Testis (tissue), 3 donors: ENCODE data around the gene CCL3. TPM values are rescaled to one million over a fixed set of nuclear protein-coding genes. Genes with fewer than 3 reads are reported as not detected.

ENCODE experiments used
- DNase-seq: peaks from one replicate; pipeline ENCODE4 v3.0.0-alpha.2; 2019
- H3K27ac ChIP-seq, 2 donors: fragments of 200-600 bp; sonication (generic); one replicate each; pipeline ENCODE4 v1.5.1; 2019
- H3K27me3 ChIP-seq: fragments of 200-600 bp; sonication (generic); one replicate; pipeline ENCODE4 v1.5.1; 2019
- H3K36me3 ChIP-seq: fragments of 200-600 bp; sonication (generic); one replicate; pipeline ENCODE4 v1.5.1; 2017; ENCODE audit warnings: low read depth; ENCODE audit errors: missing control alignments
- H3K4me1 ChIP-seq: fragments of 200-600 bp; sonication (generic); one replicate; pipeline ENCODE4 v1.5.1; 2019
- H3K4me3 ChIP-seq, 2 donors: fragments of 200-600 bp; sonication (generic); one replicate each; pipeline ENCODE4 v1.5.1; 2017 to 2019
- H3K9me3 ChIP-seq: fragments of 200-600 bp; sonication (generic); one replicate; pipeline ENCODE4 v1.5.1; 2017
- POLR2A ChIP-seq: fragments of 450-650 bp; IDR thresholded peaks from one replicate; pipeline ENCODE4 v1.6.1; 2017; ENCODE audit warnings: antibody characterized with exemption, mild to moderate bottlenecking, moderate library complexity
- WGBS, 2 donors: methylation state at CpG; one replicate each; pipeline ENCODE4 v1.1.5; 2018; 5-methylcytosine and 5-hydroxymethylcytosine counted together
- intact Hi-C: fragments of 100-400 bp; cut with DNase I; formaldehyde crosslinking; loops from one replicate; pipeline ENCODE4 v1.15.1; 2023; ENCODE audit warnings: low total_unique reads
- polyA plus RNA-seq: library from polyadenylated mRNA; stranded (reverse); fragments of 350-450 nt; fragmentation: Illumina TruSeq; extraction: RNeasy Lipid Tissue Mini Kit (QIAGEN cat#74804); gene quantifications from one replicate; pipeline ENCODE4 v1.2.3, GENCODE V29; 2014; ENCODE audit warnings: low read depth, low replicate concordance; ENCODE audit not compliant: insufficient read depth
- total RNA-seq, 2 donors: library from RNA; depleted of rRNA; stranded (reverse); fragments of >200 nt; gene quantifications; one replicate each; pipeline ENCODE4 v1.2.3, GENCODE V29; 2016
- TF ChIP-seq, protein P1 (sequence below), 3 experiments: fragments of 450-650 bp in 2 of 3; fragments of 200-600 bp in 1 of 3; sonication (generic) in 1 of 3; IDR thresholded peaks; one replicate each; pipeline ENCODE4 v1.5.1; 2016 to 2019; ENCODE audit warnings: antibody characterized with exemption in 3 of 3, mild to moderate bottlenecking in 2 of 3, moderate library complexity in 1 of 3

CCL3 gene
- total and polyA plus RNA-seq, 3 donors from 2014 or later, result 0.56 to 6.2 TPM; not detected in 1

- WGBS, 2 donors, result 56 to 65% methylated on average over 2 of the region's 2 CpGs
- H3K36me3 ChIP-seq, result no peaks in the 10 kb centered on the region
- intact Hi-C loops, result no loop called here
Measured at GRCh38 chr17:36071751-36072150, 18.2 kb downstream of the CCL3 start.

DNA sequence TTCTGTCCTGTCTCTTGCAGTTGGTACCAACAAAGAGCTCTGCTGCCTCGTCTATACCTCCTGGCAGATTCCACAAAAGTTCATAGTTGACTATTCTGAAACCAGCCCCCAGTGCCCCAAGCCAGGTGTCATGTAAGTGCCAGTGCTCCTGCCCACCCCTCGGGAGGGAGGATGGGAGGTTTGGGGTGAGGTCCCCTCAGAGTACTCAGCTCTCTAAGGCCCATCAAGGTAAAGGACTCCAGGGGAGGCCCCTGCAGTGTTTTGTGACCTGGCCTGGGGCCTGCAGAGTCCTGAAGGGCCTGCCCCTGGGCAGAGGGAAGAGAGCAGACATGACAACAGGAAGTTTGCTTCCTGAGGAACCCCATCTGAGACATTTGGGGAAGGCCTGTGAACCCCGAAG, 19.5 kb downstream of the CCL3 start:
- TF ChIP-seq, protein P1, sequence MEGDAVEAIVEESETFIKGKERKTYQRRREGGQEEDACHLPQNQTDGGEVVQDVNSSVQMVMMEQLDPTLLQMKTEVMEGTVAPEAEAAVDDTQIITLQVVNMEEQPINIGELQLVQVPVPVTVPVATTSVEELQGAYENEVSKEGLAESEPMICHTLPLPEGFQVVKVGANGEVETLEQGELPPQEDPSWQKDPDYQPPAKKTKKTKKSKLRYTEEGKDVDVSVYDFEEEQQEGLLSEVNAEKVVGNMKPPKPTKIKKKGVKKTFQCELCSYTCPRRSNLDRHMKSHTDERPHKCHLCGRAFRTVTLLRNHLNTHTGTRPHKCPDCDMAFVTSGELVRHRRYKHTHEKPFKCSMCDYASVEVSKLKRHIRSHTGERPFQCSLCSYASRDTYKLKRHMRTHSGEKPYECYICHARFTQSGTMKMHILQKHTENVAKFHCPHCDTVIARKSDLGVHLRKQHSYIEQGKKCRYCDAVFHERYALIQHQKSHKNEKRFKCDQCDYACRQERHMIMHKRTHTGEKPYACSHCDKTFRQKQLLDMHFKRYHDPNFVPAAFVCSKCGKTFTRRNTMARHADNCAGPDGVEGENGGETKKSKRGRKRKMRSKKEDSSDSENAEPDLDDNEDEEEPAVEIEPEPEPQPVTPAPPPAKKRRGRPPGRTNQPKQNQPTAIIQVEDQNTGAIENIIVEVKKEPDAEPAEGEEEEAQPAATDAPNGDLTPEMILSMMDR (IDR thresholded peaks at IDR 0.05), result no peak
- intact Hi-C loops, result no loop called here

More at GRCh38 chr17:36071751-36072150, 18.2 kb downstream of the CCL3 start:
- no peaks in the 10 kb centered on the region for H3K9me3 ChIP-seq
- DNase-seq, result no peak
- no peaks in the 10 kb centered on the region for H3K4me1 ChIP-seq
- no peak overlapping the region for H3K27ac ChIP-seq
- no peaks in the 10 kb centered on the region for H3K27me3 ChIP-seq
- H3K4me3 ChIP-seq, result no peak overlapping the region
- no peak for TF ChIP-seq POLR2A
- TF ChIP-seq, protein P1 (IDR thresholded peaks at IDR 0.05), result no peak

GRCh38 chr17:36069136-36069535, 20.8 kb downstream of the CCL3 start:
- Histone ChIP-seq H3K27me3 (no peaks in the 10 kb centered on the region), H3K36me3 (no peaks in the 10 kb centered on the region), H3K4me3 (no peak overlapping the region), H3K4me1 (no peaks in the 10 kb centered on the region), H3K9me3 (no peaks in the 10 kb centered on the region), H3K27ac (no peak overlapping the region)
- TF ChIP-seq, protein P1 (IDR thresholded peaks at IDR 0.05), result no peak
- TF ChIP-seq POLR2A, result no peak
- DNase-seq, result no peak
- intact Hi-C loops, result no loop called here

More for the DNA sequence above, 19.5 kb downstream of the CCL3 start:
- H3K27ac ChIP-seq, result no peak overlapping the region
- WGBS, 2 donors, result 65 to 83% methylated on average over 2 to 3 of the region's 3 CpGs
- H3K9me3 ChIP-seq, result no peaks in the 10 kb centered on the region
- no peaks in the 10 kb centered on the region for H3K36me3 ChIP-seq
- no peaks in the 10 kb centered on the region for H3K27me3 ChIP-seq
- no peak for DNase-seq
- no peaks in the 10 kb centered on the region for H3K4me1 ChIP-seq
- no peak overlapping the region for H3K4me3 ChIP-seq

DNA sequence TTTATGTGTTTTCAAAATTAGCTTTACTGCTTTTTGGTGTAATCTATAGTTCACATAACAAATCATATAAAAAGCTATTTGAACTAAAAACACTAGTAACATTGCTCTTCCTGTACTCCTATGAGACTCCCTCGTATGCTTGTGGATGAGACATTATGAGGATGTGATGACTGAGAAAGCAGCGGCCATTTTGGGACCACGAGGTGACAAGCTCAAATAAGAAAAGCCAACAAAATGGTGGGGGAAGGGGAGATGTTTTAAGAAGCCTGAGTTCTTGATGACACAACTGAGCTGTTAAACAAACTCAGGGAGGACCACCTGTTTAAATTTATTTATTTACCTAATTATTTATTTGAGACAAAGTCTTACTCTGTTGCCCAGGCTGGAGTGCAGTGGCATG, 21.4 kb downstream of the CCL3 start:
- intact Hi-C loops, result no loop called here
- H3K4me3 ChIP-seq, result no peak overlapping the region
- no peaks in the 10 kb centered on the region for H3K4me1 ChIP-seq
- DNase-seq, result no peak
- H3K27ac ChIP-seq, result no peak overlapping the region
- no peak for TF ChIP-seq POLR2A
- TF ChIP-seq, protein P1 (IDR thresholded peaks at IDR 0.05), result no peak
- no peaks in the 10 kb centered on the region for H3K9me3 ChIP-seq
- no peaks in the 10 kb centered on the region for H3K27me3 ChIP-seq
- 85 to 91% methylated on average over 3 of the region's 3 CpGs for WGBS, 2 donors
- H3K36me3 ChIP-seq, result no peaks in the 10 kb centered on the region

DNA sequence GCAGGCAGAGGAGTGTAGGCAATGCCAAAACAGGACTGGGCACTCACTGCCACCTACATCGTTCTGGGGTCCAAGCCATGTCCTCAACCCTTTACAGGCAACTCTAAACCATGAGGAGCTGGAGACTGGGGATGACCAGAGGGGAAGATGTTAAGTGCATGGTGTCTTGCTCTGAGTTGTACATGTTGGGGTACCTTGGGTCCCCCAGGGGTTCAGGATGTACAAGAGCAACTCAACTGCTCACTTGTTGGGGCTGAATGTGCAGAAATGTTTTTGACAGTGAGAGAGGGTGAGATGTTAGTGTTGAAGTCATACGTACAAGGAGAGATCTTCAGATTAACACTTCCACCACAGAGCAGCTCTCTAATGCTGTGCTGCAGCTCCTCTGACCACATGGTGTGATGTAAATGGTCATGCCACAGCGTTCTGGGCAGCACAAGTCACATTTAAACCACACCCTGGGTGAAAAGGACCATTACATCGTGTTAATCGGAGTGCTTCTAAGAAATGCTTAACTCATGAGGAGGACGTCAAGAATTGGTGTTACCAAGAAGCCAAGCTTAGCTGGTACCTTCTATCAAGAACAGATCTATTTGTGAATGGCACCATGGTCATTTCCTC, 23.5 kb downstream of the CCL3 start:
- no peak overlapping the region for H3K4me3 ChIP-seq
- H3K27ac ChIP-seq, result no peak overlapping the region
- intact Hi-C loops, result no loop called here
- H3K27me3 ChIP-seq, result no peaks in the 10 kb centered on the region
- no peaks in the 10 kb centered on the region for H3K36me3 ChIP-seq
- DNase-seq, result no peak
- H3K4me1 ChIP-seq, result no peaks in the 10 kb centered on the region
- WGBS, 2 donors, result 89 to 91% methylated on average over 6 of the region's 6 CpGs
- H3K9me3 ChIP-seq, result no peaks in the 10 kb centered on the region
- no peak for TF ChIP-seq POLR2A
- TF ChIP-seq, protein P1 (IDR thresholded peaks at IDR 0.05), result no peak
